ENCODE data around the gene PLD3. TPM values are rescaled to one million over a fixed set of nuclear protein-coding genes. Genes with fewer than 3 reads are reported as not detected.
A peak's percentile ranks its signal among the peaks of the same experiment; 100 is the strongest.

Gene PLD3
- total RNA-seq, 4 donors from 2014 or later = 237 to 302 (median 266) TPM

DNA sequence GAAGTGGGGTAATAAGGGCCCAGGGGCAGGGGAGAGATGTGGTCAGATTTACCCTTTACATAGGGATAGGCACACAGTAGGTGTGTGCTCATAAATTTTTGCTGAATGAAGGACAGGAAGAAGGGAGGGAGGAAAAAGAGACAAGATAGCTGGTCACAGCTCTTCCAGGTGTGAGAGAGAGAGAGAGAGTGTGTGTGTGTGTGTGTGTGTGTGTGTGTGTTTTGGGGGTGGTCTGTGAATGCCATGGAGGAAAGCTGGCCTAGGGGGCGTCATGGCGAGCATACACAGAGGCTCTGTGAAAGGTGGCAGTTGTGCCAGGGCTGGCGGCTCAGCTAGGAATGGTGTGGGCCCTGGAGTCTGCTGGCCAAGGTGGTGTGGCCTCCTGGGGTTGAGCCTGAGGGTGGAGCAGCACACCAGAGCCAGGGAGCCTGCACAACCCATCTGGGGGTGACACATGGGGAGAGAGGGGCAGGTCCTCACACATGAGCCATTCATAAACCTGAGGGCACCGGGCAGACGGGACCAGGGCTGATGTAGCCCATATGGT, 70.6 kb downstream of the PLD3 start:
- no peak for TF ChIP-seq POLR2A (IDR thresholded peaks at IDR 0.05)
- no peak for TF ChIP-seq CTCF (IDR thresholded peaks at IDR 0.05)
- TF ChIP-seq EP300 (IDR thresholded peaks at IDR 0.05) = no peak
- no peak for TF ChIP-seq POLR2AphosphoS5 (IDR thresholded peaks at IDR 0.05)
- no peak for ATAC-seq
- peaks cover 0 to 52% (median 33%) of the 10 kb centered on the region in 3 donors for H3K4me1 ChIP-seq
- peaks cover 0 to 16% of the 10 kb centered on the region in 2 donors for H3K36me3 ChIP-seq
- no peak overlapping the region for H3K4me3 ChIP-seq
- peak overlapping the region in 2 of 4 donors; percentile 11 to 41 for H3K27ac ChIP-seq
- 57 to 75% methylated on average over 2 to 3 of the region's 5 CpGs for WGBS, 2 donors (ENCODE audit: low coverage in 1 of 2)
- H3K27me3 ChIP-seq = no peaks in the 10 kb centered on the region
- no peaks in the 10 kb centered on the region for H3K9me3 ChIP-seq

DNA sequence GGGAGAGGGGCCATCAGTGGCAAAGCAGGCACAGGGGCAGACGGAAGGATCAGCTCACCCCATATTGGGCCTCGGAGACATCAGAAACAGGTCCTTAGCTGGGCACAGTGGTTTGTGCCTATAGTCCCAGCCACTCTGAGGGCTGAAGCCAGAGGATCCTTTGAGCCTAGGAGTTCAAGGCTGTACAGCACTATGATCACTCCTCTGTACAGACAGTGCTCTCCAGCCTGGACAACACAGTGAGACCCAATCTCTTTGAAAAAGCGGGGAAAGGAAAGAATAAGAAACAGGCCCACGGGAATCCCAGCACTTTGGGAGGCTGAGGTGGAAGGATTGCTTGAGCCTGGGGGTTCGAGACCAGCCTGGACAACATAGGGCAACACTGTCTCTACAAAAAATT, 71.3 kb downstream of the PLD3 start:
- H3K4me1 ChIP-seq = peaks cover 0 to 58% (median 33%) of the 10 kb centered on the region in 3 donors
- TF ChIP-seq POLR2AphosphoS5 (IDR thresholded peaks at IDR 0.05) (no peak), CTCF (IDR thresholded peaks at IDR 0.05) (no peak), EP300 (IDR thresholded peaks at IDR 0.05) (no peak), POLR2A (IDR thresholded peaks at IDR 0.05) (no peak)
- no peak overlapping the region for H3K4me3 ChIP-seq
- H3K27ac ChIP-seq = peak overlapping the region in 2 of 4 donors; percentile 11 to 98
- no peaks in the 10 kb centered on the region for H3K27me3 ChIP-seq
- no peak for ATAC-seq
- peaks cover 0 to 16% of the 10 kb centered on the region in 2 donors for H3K36me3 ChIP-seq
- 80 to 92% methylated on average over 2 of the region's 5 CpGs for WGBS, 2 donors (ENCODE audit: low coverage in 1 of 2)
- no peaks in the 10 kb centered on the region for H3K9me3 ChIP-seq

DNA sequence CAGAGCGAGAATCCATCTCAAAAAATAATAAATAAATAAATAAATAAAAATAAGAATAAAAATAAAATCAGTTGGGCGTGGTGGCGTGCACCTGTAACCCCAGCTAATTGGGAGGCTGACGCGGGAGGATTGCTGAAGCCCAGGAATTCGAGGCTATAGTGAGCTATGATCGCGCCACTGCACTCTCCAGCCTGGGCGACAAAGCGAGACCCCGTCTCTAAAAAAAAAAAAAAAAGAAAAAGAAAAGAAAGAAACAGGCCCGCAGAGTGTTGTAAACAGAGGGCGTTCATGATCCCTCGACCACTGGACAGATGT, 71.9 kb downstream of the PLD3 start:
- Histone ChIP-seq H3K27me3 (no peaks in the 10 kb centered on the region), H3K4me1 (peaks cover 0 to 58% (median 33%) of the 10 kb centered on the region in 3 donors), H3K9me3 (no peaks in the 10 kb centered on the region), H3K4me3 (peak overlapping the region; percentile 47 to 56), H3K27ac (peak overlapping the region; percentile 92 to 100 (median 96)), H3K36me3 (peaks cover 0 to 16% of the 10 kb centered on the region in 2 donors)
- TF ChIP-seq CTCF (IDR thresholded peaks at IDR 0.05) (no peak), EP300 (IDR thresholded peaks at IDR 0.05) (no peak), POLR2A (IDR thresholded peaks at IDR 0.05) (no peak), POLR2AphosphoS5 (IDR thresholded peaks at IDR 0.05) (no peak)
- 47 to 57% methylated on average over 6 to 11 of the region's 14 CpGs for WGBS, 2 donors (ENCODE audit: low coverage in 1 of 2)
- no peak for ATAC-seq

- WGBS, 2 donors (ENCODE audit: low coverage in 1 of 2) = 1 to 4% methylated on average over 8 to 15 of the region's 56 CpGs
- peaks cover 0 to 58% (median 33%) of the 10 kb centered on the region in 3 donors for H3K4me1 ChIP-seq
- H3K27ac ChIP-seq = peak overlapping the region; percentile 92 to 100 (median 96)
- peaks cover 0 to 16% of the 10 kb centered on the region in 2 donors for H3K36me3 ChIP-seq
- no peaks in the 10 kb centered on the region for H3K27me3 ChIP-seq
- ATAC-seq = peak; percentile 87
- TF ChIP-seq POLR2A (IDR thresholded peaks at IDR 0.05) (peak; percentile 82 to 90), POLR2AphosphoS5 (IDR thresholded peaks at IDR 0.05) (peak; percentile 96), CTCF (IDR thresholded peaks at IDR 0.05) (peak in 3 of 4 experiments; percentile 87 to 91 (median 90)), EP300 (IDR thresholded peaks at IDR 0.05) (no peak)
- H3K4me3 ChIP-seq = peak overlapping the region; percentile 47 to 56
- no peaks in the 10 kb centered on the region for H3K9me3 ChIP-seq
These were observed 72.6 kb downstream of the PLD3 start for GRCh38 chr19:40420766-40421765.
